ENCODE results near the gene DSCAML1.
A peak's percentile ranks its signal among the peaks of the same experiment; 100 is the strongest.

The DSCAML1 gene

GRCh38 chr11:117396970-117397369 lies 400.0 kb downstream of the DSCAML1 start:
- Histone ChIP-seq H4K8ac (ENCODE audit: low read depth, low read length) (no peak overlapping the region), H3K27ac (ENCODE audit: low read depth, low read length) (no peak overlapping the region), H3K9ac (ENCODE audit: low read length) (no peak overlapping the region), H2BK12ac (ENCODE audit: low read length) (no peak overlapping the region), H3K4ac (ENCODE audit: low read depth, low read length) (no peak overlapping the region), H2AFZ (ENCODE audit: insufficient read depth, low read length, poor library complexity) (no peak overlapping the region), H2AK5ac (ENCODE audit: low read length) (no peak overlapping the region), H3K79me1 (ENCODE audit: low read length) (no peaks in the 10 kb centered on the region), H3K27me3 (ENCODE audit: insufficient read depth, low read length) (no peaks in the 10 kb centered on the region), H2BK5ac (ENCODE audit: low read depth, low read length, poor library complexity) (no peak overlapping the region), H3K23ac (ENCODE audit: low read length) (no peak overlapping the region), H4K12ac (ENCODE audit: low read depth, low read length) (no peak overlapping the region), H3K4me2 (ENCODE audit: low read length) (no peak overlapping the region), H3K79me2 (ENCODE audit: control insufficient read depth, insufficient read depth, low read length, poor library complexity) (no peaks in the 10 kb centered on the region), H3K9me3 (ENCODE audit: insufficient read depth, low read depth, low read length) (peaks cover 10% of the 10 kb centered on the region), H4K91ac (ENCODE audit: low read depth, low read length) (no peak overlapping the region), H2BK120ac (ENCODE audit: insufficient read depth, low read length, poor library complexity) (no peak overlapping the region), H3K14ac (ENCODE audit: low read length) (no peak overlapping the region), H3K18ac (ENCODE audit: low read length) (no peak overlapping the region), H3K4me1 (ENCODE audit: control insufficient read depth in 1 of 2, insufficient read depth in 2 of 2, low read length in 2 of 2) (no peaks in the 10 kb centered on the region), H3K36me3 (ENCODE audit: control insufficient read depth in 1 of 2, insufficient read depth in 2 of 2, low read length in 2 of 2) (peaks cover 42% of the 10 kb centered on the region in 2 experiments), H3K4me3 (ENCODE audit: low read depth, low read length) (no peak overlapping the region)
- WGBS (ENCODE audit: extremely low coverage, insufficient coverage, insufficient read length): no CpG with 5 or more reads among the region's 8 CpGs
- DNase-seq: no peak

GRCh38 chr11:117395476-117395875 lies 401.5 kb downstream of the DSCAML1 start:
- H3K9ac ChIP-seq (ENCODE audit: low read length): no peak overlapping the region
- WGBS (ENCODE audit: extremely low coverage, insufficient coverage, insufficient read length): no CpG with 5 or more reads among the region's 4 CpGs
- H3K79me1 ChIP-seq (ENCODE audit: low read length): no peaks in the 10 kb centered on the region
- no peak overlapping the region for H3K4me2 ChIP-seq (ENCODE audit: low read length)
- no peak overlapping the region for H2AFZ ChIP-seq (ENCODE audit: insufficient read depth, low read length, poor library complexity)
- no peak overlapping the region for H3K27ac ChIP-seq (ENCODE audit: low read depth, low read length)
- H3K4me1 ChIP-seq (ENCODE audit: control insufficient read depth in 1 of 2, insufficient read depth in 2 of 2, low read length in 2 of 2): no peaks in the 10 kb centered on the region
- H3K79me2 ChIP-seq (ENCODE audit: control insufficient read depth, insufficient read depth, low read length, poor library complexity): no peaks in the 10 kb centered on the region
- no peak overlapping the region for H4K91ac ChIP-seq (ENCODE audit: low read depth, low read length)
- no peak overlapping the region for H2BK5ac ChIP-seq (ENCODE audit: low read depth, low read length, poor library complexity)
- no peak overlapping the region for H3K23ac ChIP-seq (ENCODE audit: low read length)
- H4K12ac ChIP-seq (ENCODE audit: low read depth, low read length): no peak overlapping the region
- H3K36me3 ChIP-seq (ENCODE audit: control insufficient read depth in 1 of 2, insufficient read depth in 2 of 2, low read length in 2 of 2): peaks cover 51 to 53% of the 10 kb centered on the region in 2 experiments
- H2AK5ac ChIP-seq (ENCODE audit: low read length): no peak overlapping the region
- no peak overlapping the region for H4K8ac ChIP-seq (ENCODE audit: low read depth, low read length)
- H3K9me3 ChIP-seq (ENCODE audit: insufficient read depth, low read depth, low read length): peaks cover 10% of the 10 kb centered on the region
- no peak for DNase-seq
- no peak overlapping the region for H3K18ac ChIP-seq (ENCODE audit: low read length)
- no peak overlapping the region for H2BK120ac ChIP-seq (ENCODE audit: insufficient read depth, low read length, poor library complexity)
- H2BK12ac ChIP-seq (ENCODE audit: low read length): no peak overlapping the region
- H3K14ac ChIP-seq (ENCODE audit: low read length): no peak overlapping the region
- no peaks in the 10 kb centered on the region for H3K27me3 ChIP-seq (ENCODE audit: insufficient read depth, low read length)
- H3K4me3 ChIP-seq (ENCODE audit: low read depth, low read length): no peak overlapping the region
- no peak overlapping the region for H3K4ac ChIP-seq (ENCODE audit: low read depth, low read length)

DNA sequence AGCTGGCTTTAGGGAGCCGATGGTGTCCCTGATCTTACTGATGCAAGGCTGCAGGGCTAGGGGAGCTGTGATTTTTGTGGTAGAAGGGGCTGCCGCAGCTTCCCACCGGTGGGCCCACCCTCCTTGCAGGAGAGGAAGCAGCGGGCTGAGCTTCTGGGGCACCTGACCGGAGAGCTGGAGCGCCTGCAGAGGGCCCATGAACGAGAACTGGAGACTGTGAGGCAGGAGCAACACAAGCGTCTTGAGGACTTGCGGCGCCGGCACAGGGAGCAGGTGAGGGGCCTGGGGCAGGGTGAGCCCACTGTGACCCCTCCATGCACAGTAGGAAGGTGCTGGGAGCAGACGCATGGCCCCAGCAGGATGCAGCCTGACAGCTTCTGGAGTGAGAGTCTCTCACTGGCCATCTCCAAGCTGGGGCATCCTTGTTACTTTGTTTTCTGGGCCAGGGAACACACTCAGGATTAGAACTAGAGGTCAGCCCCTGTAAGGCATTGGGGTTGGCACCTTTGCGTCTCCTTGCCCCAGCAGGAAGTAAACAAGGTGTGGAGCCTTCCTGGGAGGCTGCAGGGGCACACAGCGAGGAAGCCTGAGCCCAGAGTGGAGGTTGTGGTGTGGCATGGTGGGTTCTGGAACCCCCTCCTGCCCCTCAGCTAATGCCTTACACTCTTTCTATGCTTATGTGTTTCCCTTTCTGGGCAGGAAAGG lies 402.6 kb downstream of the DSCAML1 start:
- Histone ChIP-seq H3K27ac (ENCODE audit: low read depth, low read length) (no peak overlapping the region), H3K4ac (ENCODE audit: low read depth, low read length) (no peak overlapping the region), H3K27me3 (ENCODE audit: insufficient read depth, low read length) (no peaks in the 10 kb centered on the region), H4K12ac (ENCODE audit: low read depth, low read length) (no peak overlapping the region), H3K4me2 (ENCODE audit: low read length) (no peak overlapping the region), H3K79me1 (ENCODE audit: low read length) (no peaks in the 10 kb centered on the region), H2BK120ac (ENCODE audit: insufficient read depth, low read length, poor library complexity) (no peak overlapping the region), H3K4me1 (ENCODE audit: control insufficient read depth in 1 of 2, insufficient read depth in 2 of 2, low read length in 2 of 2) (peaks cover 0 to 2% of the 10 kb centered on the region in 2 experiments), H2AK5ac (ENCODE audit: low read length) (no peak overlapping the region), H3K14ac (ENCODE audit: low read length) (no peak overlapping the region), H4K8ac (ENCODE audit: low read depth, low read length) (no peak overlapping the region), H2BK12ac (ENCODE audit: low read length) (no peak overlapping the region), H3K4me3 (ENCODE audit: low read depth, low read length) (no peak overlapping the region), H3K36me3 (ENCODE audit: control insufficient read depth in 1 of 2, insufficient read depth in 2 of 2, low read length in 2 of 2) (peaks cover 51 to 53% of the 10 kb centered on the region in 2 experiments), H3K79me2 (ENCODE audit: control insufficient read depth, insufficient read depth, low read length, poor library complexity) (no peaks in the 10 kb centered on the region), H4K91ac (ENCODE audit: low read depth, low read length) (no peak overlapping the region), H2AFZ (ENCODE audit: insufficient read depth, low read length, poor library complexity) (no peak overlapping the region), H3K9me3 (ENCODE audit: insufficient read depth, low read depth, low read length) (peaks cover 10% of the 10 kb centered on the region), H3K9ac (ENCODE audit: low read length) (no peak overlapping the region), H2BK5ac (ENCODE audit: low read depth, low read length, poor library complexity) (no peak overlapping the region), H3K18ac (ENCODE audit: low read length) (no peak overlapping the region), H3K23ac (ENCODE audit: low read length) (no peak overlapping the region)
- no CpG with 5 or more reads among the region's 14 CpGs for WGBS (ENCODE audit: extremely low coverage, insufficient coverage, insufficient read length)
- DNase-seq: no peak

DNA sequence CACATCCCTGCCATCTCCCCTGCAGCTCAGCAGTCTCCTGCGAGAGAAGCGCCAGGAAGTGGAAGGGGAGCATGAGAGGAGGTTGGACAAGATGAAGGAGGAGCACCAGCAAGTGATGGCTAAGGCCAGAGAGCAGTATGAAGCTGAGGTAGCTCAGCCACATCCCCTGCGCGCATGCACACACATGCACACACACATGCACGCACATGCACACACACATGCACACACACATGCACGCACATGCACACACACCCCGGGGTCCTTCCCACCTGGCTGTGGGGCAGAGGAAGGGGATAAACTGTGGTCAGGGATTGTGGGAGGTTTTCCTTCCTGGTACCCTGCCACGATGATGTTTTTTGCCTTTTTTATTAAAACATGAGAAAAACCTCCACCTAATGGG lies 404.0 kb downstream of the DSCAML1 start:
- H4K8ac ChIP-seq (ENCODE audit: low read depth, low read length): no peak overlapping the region
- H3K18ac ChIP-seq (ENCODE audit: low read length): no peak overlapping the region
- H3K36me3 ChIP-seq (ENCODE audit: control insufficient read depth in 1 of 2, insufficient read depth in 2 of 2, low read length in 2 of 2): peaks cover 44 to 46% of the 10 kb centered on the region in 2 experiments
- H3K4me2 ChIP-seq (ENCODE audit: low read length): no peak overlapping the region
- peak overlapping the region; percentile 10 for H3K4me3 ChIP-seq (ENCODE audit: low read depth, low read length)
- H2BK120ac ChIP-seq (ENCODE audit: insufficient read depth, low read length, poor library complexity): no peak overlapping the region
- no peaks in the 10 kb centered on the region for H3K79me2 ChIP-seq (ENCODE audit: control insufficient read depth, insufficient read depth, low read length, poor library complexity)
- peaks cover 2 to 4% of the 10 kb centered on the region in 2 experiments for H3K4me1 ChIP-seq (ENCODE audit: control insufficient read depth in 1 of 2, insufficient read depth in 2 of 2, low read length in 2 of 2)
- no peak overlapping the region for H2BK12ac ChIP-seq (ENCODE audit: low read length)
- H3K79me1 ChIP-seq (ENCODE audit: low read length): no peaks in the 10 kb centered on the region
- H3K14ac ChIP-seq (ENCODE audit: low read length): no peak overlapping the region
- H3K27ac ChIP-seq (ENCODE audit: low read depth, low read length): no peak overlapping the region
- H3K9ac ChIP-seq (ENCODE audit: low read length): no peak overlapping the region
- H2BK5ac ChIP-seq (ENCODE audit: low read depth, low read length, poor library complexity): no peak overlapping the region
- H3K4ac ChIP-seq (ENCODE audit: low read depth, low read length): no peak overlapping the region
- H3K9me3 ChIP-seq (ENCODE audit: insufficient read depth, low read depth, low read length): peaks cover 4% of the 10 kb centered on the region
- H3K27me3 ChIP-seq (ENCODE audit: insufficient read depth, low read length): no peaks in the 10 kb centered on the region
- H4K12ac ChIP-seq (ENCODE audit: low read depth, low read length): no peak overlapping the region
- no peak for DNase-seq
- no peak overlapping the region for H2AFZ ChIP-seq (ENCODE audit: insufficient read depth, low read length, poor library complexity)
- H4K91ac ChIP-seq (ENCODE audit: low read depth, low read length): no peak overlapping the region
- no peak overlapping the region for H3K23ac ChIP-seq (ENCODE audit: low read length)
- no peak overlapping the region for H2AK5ac ChIP-seq (ENCODE audit: low read length)
- no CpG with 5 or more reads among the region's 8 CpGs for WGBS (ENCODE audit: extremely low coverage, insufficient coverage, insufficient read length)
